ENCODE measurements around the gene JMY.

DNA sequence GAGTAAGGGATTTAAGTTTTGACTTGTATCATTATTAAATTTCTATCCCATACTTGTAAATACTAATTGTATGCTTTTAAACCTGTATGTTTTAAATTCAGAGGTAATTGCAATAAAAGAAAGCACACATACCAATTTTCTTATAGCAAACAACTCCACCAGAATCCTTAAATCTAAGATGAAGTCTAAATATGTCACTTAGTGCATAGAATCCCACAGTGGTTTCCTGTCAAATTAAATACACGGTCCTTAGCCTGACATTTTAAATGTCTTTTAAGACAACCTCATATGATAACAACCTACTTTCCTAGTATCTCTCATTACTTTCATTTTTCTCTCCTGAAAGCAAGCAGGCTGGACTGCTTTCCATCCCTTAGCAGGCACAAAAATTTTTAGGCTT is 52.0 kb downstream of the JMY start:
- TF ChIP-seq, protein P1, sequence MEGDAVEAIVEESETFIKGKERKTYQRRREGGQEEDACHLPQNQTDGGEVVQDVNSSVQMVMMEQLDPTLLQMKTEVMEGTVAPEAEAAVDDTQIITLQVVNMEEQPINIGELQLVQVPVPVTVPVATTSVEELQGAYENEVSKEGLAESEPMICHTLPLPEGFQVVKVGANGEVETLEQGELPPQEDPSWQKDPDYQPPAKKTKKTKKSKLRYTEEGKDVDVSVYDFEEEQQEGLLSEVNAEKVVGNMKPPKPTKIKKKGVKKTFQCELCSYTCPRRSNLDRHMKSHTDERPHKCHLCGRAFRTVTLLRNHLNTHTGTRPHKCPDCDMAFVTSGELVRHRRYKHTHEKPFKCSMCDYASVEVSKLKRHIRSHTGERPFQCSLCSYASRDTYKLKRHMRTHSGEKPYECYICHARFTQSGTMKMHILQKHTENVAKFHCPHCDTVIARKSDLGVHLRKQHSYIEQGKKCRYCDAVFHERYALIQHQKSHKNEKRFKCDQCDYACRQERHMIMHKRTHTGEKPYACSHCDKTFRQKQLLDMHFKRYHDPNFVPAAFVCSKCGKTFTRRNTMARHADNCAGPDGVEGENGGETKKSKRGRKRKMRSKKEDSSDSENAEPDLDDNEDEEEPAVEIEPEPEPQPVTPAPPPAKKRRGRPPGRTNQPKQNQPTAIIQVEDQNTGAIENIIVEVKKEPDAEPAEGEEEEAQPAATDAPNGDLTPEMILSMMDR (conservative IDR thresholded peaks at IDR 0.05; ENCODE audit: low read depth, low read length) = no peak
- no peak for TF ChIP-seq EZH2 (IDR thresholded peaks at IDR 0.05; ENCODE audit: borderline replicate concordance, low read depth, low read length, poor library complexity, severe bottlenecking)

Measured in A673 (cell line).